Measurements from ENCODE around the gene CRY2. TPM values are rescaled to one million over a fixed set of nuclear protein-coding genes. Genes with fewer than 3 reads are reported as not detected.

CRY2 gene
- total and polyA plus RNA-seq, 2 of the 8 experiments (the other 6 are each of a cell fraction or from before 2014, with no cell fraction given): 8.0 to 9.4 TPM

- TF ChIP-seq CTBP2 (IDR thresholded peaks at IDR 0.05; ENCODE audit: borderline replicate concordance, insufficient read depth, insufficient read length, low read length): no peak
- no peak for TF ChIP-seq YY1 (IDR thresholded peaks at IDR 0.05; ENCODE audit: low read depth, low read length)
- TF ChIP-seq EP300 (IDR thresholded peaks at IDR 0.05; ENCODE audit: borderline replicate concordance in 1 of 2, low read depth in 2 of 2, low read length in 2 of 2): no peak
- TF ChIP-seq ZNF274 (IDR thresholded peaks at IDR 0.05; ENCODE audit: borderline replicate concordance, extremely low read depth, low read length): no peak
- TF ChIP-seq CBX5 (IDR thresholded peaks at IDR 0.05; ENCODE audit: low read depth, low read length): no peak
These were observed 47.4 kb downstream of the CRY2 start (continued) for GRCh38 chr11:45894555-45895247.

Data from H1 (cell line).